Measurements from ENCODE around the gene DNAJC16. TPM values are rescaled to one million over a fixed set of nuclear protein-coding genes. Genes with fewer than 3 reads are reported as not detected.
"Not testable (repeated sequence)": the region's sequence is repeated elsewhere in the genome, so short reads cannot be mapped to it uniquely, and the experiment has no call there.

Gene DNAJC16
- total RNA-seq: 10 to 100 TPM; 10.9 to 14.1 TPM

- Mint-ChIP-seq H3K36me3 (ENCODE audit: low read depth) (peaks cover 6% of the 10 kb centered on the region), H3K27ac (peak within 1 kb of the TSS; percentile 88), H3K27me3 (no peaks in the 10 kb centered on the region), H3K4me1 (peaks cover 53% of the 10 kb centered on the region), H3K9me3 (ENCODE audit: low read depth) (no peaks in the 10 kb centered on the region), H3K4me3 (peak within 1 kb of the TSS; percentile 84)
- DNase-seq (peak; percentile 98), ATAC-seq (peak; percentile 57)
- ChIA-PET POLR2A (interaction anchor here (1.0 kb wide), 1 partner anchor 91 kb away, joined by 3 read pairs; no protein-coding TSS in a partner anchor), CTCF (interaction anchor here (1.0 to 1.2 kb wide), 2 partner anchors 27 to 62 kb away, joined by 3 read pairs; no protein-coding TSS in a partner anchor)
- intact Hi-C loops (cut with DNase I, micrococcal nuclease): loop anchor here (1.0 to 10.0 kb wide), 11 partner anchors 51 to 1911 kb away; partner anchors contain the start of genes DDI2 (in 2 of the 2), EFHD2 (in 1 of the 2), NECAP2 (in 1 of the 2) and RCC2 (in 1 of the 2)
These were observed at the start of gene DNAJC16 for GRCh38 chr1:15526490-15527339. TSS of gene DNAJC16 (plus strand) at chr1:15526848. CDS start at chr1:15529106, 2,258 bp downstream.

- intact Hi-C loops (cut with DNase I, micrococcal nuclease): no loop called here
- no peak overlapping the region for H3K4me3 Mint-ChIP-seq
- no peaks in the 10 kb centered on the region for H3K36me3 Mint-ChIP-seq (ENCODE audit: low read depth)
- H3K9me3 Mint-ChIP-seq (ENCODE audit: low read depth): no peaks in the 10 kb centered on the region
- H3K4me1 Mint-ChIP-seq: no peaks in the 10 kb centered on the region
- ATAC-seq (no peak), DNase-seq (no peak)
- ChIA-PET POLR2A (no interaction called here), CTCF (interaction anchor here (0.6 kb wide), 1 partner anchor 203 kb away, joined by 3 read pairs; no protein-coding TSS in a partner anchor)
- H3K27ac Mint-ChIP-seq: no peak overlapping the region
- no peaks in the 10 kb centered on the region for H3K27me3 Mint-ChIP-seq
These were observed 49.7 kb upstream of the DNAJC16 start for GRCh38 chr1:15476927-15477326.

- Mint-ChIP-seq H3K36me3 (ENCODE audit: low read depth) (no peaks in the 10 kb centered on the region), H3K9me3 (ENCODE audit: low read depth) (no peaks in the 10 kb centered on the region), H3K27me3 (no peaks in the 10 kb centered on the region), H3K27ac (no peak overlapping the region), H3K4me1 (no peaks in the 10 kb centered on the region), H3K4me3 (no peak overlapping the region)
- ATAC-seq (no peak), DNase-seq (no peak)
- ChIA-PET CTCF (interaction anchor here (0.6 kb wide), 1 partner anchor 30 kb away, joined by 3 read pairs; no protein-coding TSS in a partner anchor), POLR2A (no interaction called here)
- intact Hi-C loops (cut with DNase I, micrococcal nuclease): no loop called here
These were observed 48.9 kb upstream of the DNAJC16 start for GRCh38 chr1:15477646-15478212.

GRCh38 chr1:15479654-15480347 is 46.8 kb upstream of the DNAJC16 start:
- intact Hi-C loops (cut with DNase I, micrococcal nuclease): no loop called here
- Mint-ChIP-seq H3K36me3 (ENCODE audit: low read depth) (no peaks in the 10 kb centered on the region), H3K4me1 (no peaks in the 10 kb centered on the region), H3K27me3 (no peaks in the 10 kb centered on the region), H3K9me3 (ENCODE audit: low read depth) (no peaks in the 10 kb centered on the region), H3K27ac (no peak overlapping the region), H3K4me3 (no peak overlapping the region)
- DNase-seq: no peak
- ChIA-PET CTCF (no interaction called here), POLR2A (no interaction called here)
- no peak for ATAC-seq

GRCh38 chr1:15482455-15482854 is 44.2 kb upstream of the DNAJC16 start:
- intact Hi-C loops (cut with DNase I, micrococcal nuclease); POLR2A ChIA-PET; H3K4me1 Mint-ChIP-seq; ATAC-seq; H3K4me3 Mint-ChIP-seq; DNase-seq; CTCF ChIA-PET; H3K27me3 Mint-ChIP-seq; H3K36me3 Mint-ChIP-seq (ENCODE audit: low read depth); H3K27ac Mint-ChIP-seq; H3K9me3 Mint-ChIP-seq (ENCODE audit: low read depth): not testable (repeated sequence)

GRCh38 chr1:15482983-15483543 is 43.6 kb upstream of the DNAJC16 start:
- H3K27me3 Mint-ChIP-seq; ATAC-seq; H3K27ac Mint-ChIP-seq; intact Hi-C loops (cut with DNase I, micrococcal nuclease); H3K4me3 Mint-ChIP-seq; POLR2A ChIA-PET; H3K4me1 Mint-ChIP-seq; DNase-seq; H3K9me3 Mint-ChIP-seq (ENCODE audit: low read depth); CTCF ChIA-PET; H3K36me3 Mint-ChIP-seq (ENCODE audit: low read depth): not testable (repeated sequence)

- Mint-ChIP-seq H3K4me3 (no peak overlapping the region), H3K27ac (no peak overlapping the region), H3K4me1 (no peaks in the 10 kb centered on the region), H3K27me3 (no peaks in the 10 kb centered on the region), H3K9me3 (ENCODE audit: low read depth) (no peaks in the 10 kb centered on the region), H3K36me3 (ENCODE audit: low read depth) (no peaks in the 10 kb centered on the region)
- POLR2A ChIA-PET: no interaction called here
- ATAC-seq (no peak), DNase-seq (no peak)
- CTCF ChIA-PET: no interaction called here
- intact Hi-C loops (cut with DNase I, micrococcal nuclease): no loop called here
These were observed 42.7 kb upstream of the DNAJC16 start for GRCh38 chr1:15483971-15484370.

- ATAC-seq; POLR2A ChIA-PET; H3K27me3 Mint-ChIP-seq; H3K4me1 Mint-ChIP-seq; intact Hi-C loops (cut with DNase I, micrococcal nuclease); H3K27ac Mint-ChIP-seq; H3K4me3 Mint-ChIP-seq; H3K36me3 Mint-ChIP-seq (ENCODE audit: low read depth); DNase-seq; H3K9me3 Mint-ChIP-seq (ENCODE audit: low read depth): not testable (repeated sequence)
- CTCF ChIA-PET: interaction anchor here (0.6 kb wide), 1 partner anchor 275 kb away, joined by 3 read pairs; no protein-coding TSS in a partner anchor
These were observed 42.2 kb upstream of the DNAJC16 start for GRCh38 chr1:15484443-15484842.

GRCh38 chr1:15485636-15486035 is 41.0 kb upstream of the DNAJC16 start:
- no peaks in the 10 kb centered on the region for H3K27me3 Mint-ChIP-seq
- ATAC-seq (no peak), DNase-seq (no peak)
- no peaks in the 10 kb centered on the region for H3K9me3 Mint-ChIP-seq (ENCODE audit: low read depth)
- no peak overlapping the region for H3K27ac Mint-ChIP-seq
- no peaks in the 10 kb centered on the region for H3K4me1 Mint-ChIP-seq
- POLR2A ChIA-PET: no interaction called here
- intact Hi-C loops (cut with DNase I, micrococcal nuclease): no loop called here
- CTCF ChIA-PET: interaction anchor here (0.6 kb wide), 2 partner anchors 13 to 16 kb away, joined by 3 read pairs; no protein-coding TSS in a partner anchor
- H3K36me3 Mint-ChIP-seq (ENCODE audit: low read depth): peaks cover 4% of the 10 kb centered on the region
- H3K4me3 Mint-ChIP-seq: no peak overlapping the region

GRCh38 chr1:15486844-15487610 is 39.6 kb upstream of the DNAJC16 start:
- DNase-seq; H3K27ac Mint-ChIP-seq; H3K4me1 Mint-ChIP-seq; ATAC-seq; H3K9me3 Mint-ChIP-seq (ENCODE audit: low read depth); H3K36me3 Mint-ChIP-seq (ENCODE audit: low read depth); POLR2A ChIA-PET; H3K27me3 Mint-ChIP-seq; intact Hi-C loops (cut with DNase I, micrococcal nuclease); H3K4me3 Mint-ChIP-seq: not testable (repeated sequence)
- CTCF ChIA-PET: interaction anchor here (1.2 kb wide), 1 partner anchor 13 kb away, joined by 3 read pairs; no protein-coding TSS in a partner anchor

- no peak for ATAC-seq
- intact Hi-C loops (cut with DNase I, micrococcal nuclease): no loop called here
- H3K4me3 Mint-ChIP-seq: no peak overlapping the region
- CTCF ChIA-PET: interaction anchor here (1.0 to 1.2 kb wide), 2 partner anchors 11 to 13 kb away, joined by 3 read pairs; no protein-coding TSS in a partner anchor
- no peaks in the 10 kb centered on the region for H3K9me3 Mint-ChIP-seq (ENCODE audit: low read depth)
- H3K27me3 Mint-ChIP-seq: no peaks in the 10 kb centered on the region
- H3K27ac Mint-ChIP-seq: no peak overlapping the region
- H3K4me1 Mint-ChIP-seq: no peaks in the 10 kb centered on the region
- peaks cover 7% of the 10 kb centered on the region for H3K36me3 Mint-ChIP-seq (ENCODE audit: low read depth)
- POLR2A ChIA-PET: no interaction called here
- DNase-seq: no peak
These were observed 38.3 kb upstream of the DNAJC16 start for GRCh38 chr1:15488371-15488770.

Data from activated CD4-positive, alpha-beta T cell treated with anti-CD3 and anti-CD28 coated beads for 36 hours (primary cell).